GM12874 (cell line): ENCODE data around the gene MSS51.

ENCODE experiments used
- CTCF ChIP-seq: IDR thresholded peaks from 2 replicates; pipeline ENCODE4 v1.5.1; 2011; ENCODE audit warnings: low read depth, mild to moderate bottlenecking, control low read depth, low read length, moderate library complexity; ENCODE audit not compliant: insufficient read depth

The MSS51 gene

GRCh38 chr10:73433538-73433867 is at the start of gene MSS51:
TSS of gene MSS51 (minus strand) at chr10:73433561. CDS start at chr10:73428284, 5,277 bp downstream.
- TF ChIP-seq CTCF, result no peak

- TF ChIP-seq CTCF, result no peak
Observed at GRCh38 chr10:73480158-73480557, 46.8 kb upstream of the MSS51 start.

GRCh38 chr10:73478636-73479035 is 45.3 kb upstream of the MSS51 start:
- no peak for TF ChIP-seq CTCF

- no peak for TF ChIP-seq CTCF
Observed at GRCh38 chr10:73471226-73471625, 37.9 kb upstream of the MSS51 start.

GRCh38 chr10:73469579-73469978 is 36.2 kb upstream of the MSS51 start:
- TF ChIP-seq CTCF, result no peak

GRCh38 chr10:73467206-73467605 is 33.8 kb upstream of the MSS51 start:
- TF ChIP-seq CTCF, result no peak

- TF ChIP-seq CTCF, result no peak
Observed at GRCh38 chr10:73465978-73466726, 32.8 kb upstream of the MSS51 start.

GRCh38 chr10:73460897-73461296 is 27.5 kb upstream of the MSS51 start:
- TF ChIP-seq CTCF, result no peak
